Measurements from ENCODE around the gene RFX2.

RFX2 gene

GRCh38 chr19:5943623-5944022, 166.7 kb downstream of the RFX2 start:
- FAIRE-seq (no peak), DNase-seq (ENCODE audit: insufficient read length, low spot score) (no peak)
- TF ChIP-seq CTCF (IDR thresholded peaks at IDR 0.05; ENCODE audit: insufficient read depth, missing control alignments): no peak
